ENCODE results near the gene MRPL42.
"Not testable (repeated sequence)": the region's sequence is repeated elsewhere in the genome, so short reads cannot be mapped to it uniquely, and the experiment has no call there.

MRPL42 gene

GRCh38 chr12:93550748-93551611, 83.7 kb downstream of the MRPL42 start:
- no peak for DNase-seq

GRCh38 chr12:93552427-93552826, 85.1 kb downstream of the MRPL42 start:
- no peak for DNase-seq

- DNase-seq = not testable (repeated sequence)
These were observed 90.6 kb downstream of the MRPL42 start for GRCh38 chr12:93557879-93558278.

- not testable (repeated sequence) for DNase-seq
These were observed 91.4 kb downstream of the MRPL42 start for GRCh38 chr12:93558685-93559084.

GRCh38 chr12:93563807-93564538, 96.7 kb downstream of the MRPL42 start:
- no peak for DNase-seq

- no peak for DNase-seq
These were observed 98.4 kb downstream of the MRPL42 start for GRCh38 chr12:93565760-93566159.

Data from SHP77 treated with DMSO at 0.1 percent for 48 hours (cell line).